ENCODE measurements around the gene IFI27L1. TPM values are rescaled to one million over a fixed set of nuclear protein-coding genes. Genes with fewer than 3 reads are reported as not detected.

Gene IFI27L1
- total and polyA plus RNA-seq, 2 of the 13 experiments (the other 11 are each of a cell fraction or from before 2014, with no cell fraction given): 11.9 to 19.0 TPM

DNA sequence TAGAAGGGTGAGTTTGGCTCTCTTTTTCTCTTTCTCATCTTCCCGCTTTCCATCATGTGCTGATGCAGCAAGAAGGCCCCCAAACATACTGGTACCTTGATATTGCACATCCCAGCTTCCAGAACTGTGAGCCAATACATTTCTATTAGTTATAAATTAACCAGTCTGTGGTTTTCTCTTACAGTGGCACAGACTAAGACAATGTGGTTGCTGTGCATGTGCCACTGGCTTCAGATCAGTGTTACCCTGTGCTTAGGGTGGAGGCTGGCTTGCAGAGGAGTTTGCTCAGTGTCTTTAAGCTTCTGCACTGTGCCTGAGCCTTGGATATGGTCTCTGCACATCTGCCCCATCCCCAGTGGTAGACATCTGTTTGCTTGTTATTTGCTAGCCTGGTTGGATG, 42.8 kb downstream of the IFI27L1 start (continued):
- TF ChIP-seq ZNF782 (CRISPR knock-in tag; IDR thresholded peaks at IDR 0.05; ENCODE audit: borderline replicate concordance): no peak
- TF ChIP-seq ZNF556 (CRISPR knock-in tag; IDR thresholded peaks at IDR 0.05; ENCODE audit: borderline replicate concordance): no peak

DNA sequence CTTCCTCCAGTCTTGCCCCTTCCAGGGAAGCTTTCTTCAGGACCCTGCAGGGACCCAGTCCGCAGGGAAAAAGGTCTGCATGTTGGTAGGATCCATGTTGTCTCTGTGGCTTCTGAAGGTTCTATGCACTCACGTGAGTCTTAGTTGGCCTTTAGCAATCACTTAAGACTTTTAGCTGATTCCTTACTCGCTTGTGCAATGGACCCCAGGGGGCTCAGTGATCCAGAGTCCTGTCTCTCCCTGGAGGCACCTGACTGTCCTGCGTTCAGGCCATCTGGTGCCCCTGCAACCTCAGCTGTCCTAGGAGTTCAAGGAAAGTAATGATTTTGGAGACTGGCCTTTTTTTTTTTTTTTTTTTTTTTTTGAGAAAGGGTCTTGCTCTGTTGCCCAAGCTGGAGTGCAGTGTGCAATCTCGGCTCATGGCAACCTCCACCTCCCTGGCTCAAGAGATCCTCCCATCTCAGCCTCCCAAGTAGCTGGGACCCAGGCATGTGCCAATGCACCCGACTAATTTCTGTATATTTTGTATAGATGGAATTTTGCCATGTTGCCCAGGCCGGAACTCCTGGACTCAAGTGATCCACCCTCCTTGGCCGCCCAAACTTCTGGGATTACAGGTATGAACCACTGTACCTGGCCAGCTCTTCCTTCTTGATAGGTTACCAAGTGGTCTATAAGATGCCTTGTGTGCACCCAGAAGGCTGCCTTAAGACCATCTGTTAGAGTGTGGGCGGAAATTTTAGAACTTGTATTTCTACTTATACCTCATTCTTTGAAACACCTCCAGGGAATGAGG, 43.7 kb downstream of the IFI27L1 start:
- no peaks in the 10 kb centered on the region for H3K36me3 ChIP-seq (replicated peaks in 1 of 2; ENCODE audit: control insufficient read depth in 1 of 2, insufficient read depth in 2 of 2, low read length in 2 of 2)
- ATAC-seq: no peak
- no peak overlapping the region for H2AFZ ChIP-seq (ENCODE audit: low read length)
- WGBS (ENCODE audit: low lambda C conversion rate): 40% methylated on average over 9 of the region's 9 CpGs
- peaks cover 2 to 33% of the 10 kb centered on the region in 2 experiments for H3K27me3 ChIP-seq (ENCODE audit: control insufficient read depth in 1 of 2, insufficient read depth in 2 of 2, low read length in 2 of 2)
- no peak overlapping the region for H3K4me3 ChIP-seq (replicated peaks in 1 of 3; ENCODE audit: insufficient read depth in 1 of 3, low read depth in 2 of 3, low read length in 3 of 3)
- intact Hi-C loops (cut with micrococcal nuclease; ENCODE audit: unreplicated experiment): loop anchor here (5.0 kb wide), 1 partner anchor 42 kb away; the partner anchor contains the start of genes DDX24 and IFI27L1
- H3K27ac ChIP-seq (ENCODE audit: extremely low read length, insufficient read depth, low read length): no peak overlapping the region
- TF ChIP-seq ZEB1 (IDR thresholded peaks at IDR 0.05; ENCODE audit: insufficient replicate concordance, low read depth) (no peak), ZSCAN20 (CRISPR knock-in tag; IDR thresholded peaks at IDR 0.05; ENCODE audit: borderline replicate concordance) (no peak), ZNF615 (CRISPR knock-in tag; IDR thresholded peaks at IDR 0.05; ENCODE audit: borderline replicate concordance) (no peak), CERS6 (CRISPR knock-in tag; IDR thresholded peaks at IDR 0.05) (no peak), SUZ12 (IDR thresholded peaks at IDR 0.05; ENCODE audit: low read depth, low read length) (no peak), ZNF446 (CRISPR knock-in tag; IDR thresholded peaks at IDR 0.05) (no peak), IRF2 (CRISPR knock-in tag; IDR thresholded peaks at IDR 0.05) (no peak), SATB2 (CRISPR knock-in tag; IDR thresholded peaks at IDR 0.05) (no peak), ZNF431 (CRISPR knock-in tag; IDR thresholded peaks at IDR 0.05; ENCODE audit: borderline replicate concordance, low read depth) (no peak), ZFP1 (CRISPR knock-in tag; IDR thresholded peaks at IDR 0.05) (no peak), BCL6 (CRISPR knock-in tag; IDR thresholded peaks at IDR 0.05) (no peak), ZSCAN9 (CRISPR knock-in tag; IDR thresholded peaks at IDR 0.05; ENCODE audit: borderline replicate concordance) (no peak), CTCF (CRISPR knock-in tag; IDR thresholded peaks at IDR 0.05) (no peak), REPIN1 (CRISPR knock-in tag; IDR thresholded peaks at IDR 0.05; ENCODE audit: borderline replicate concordance, low read depth) (no peak)
- no peak for FAIRE-seq
- ChIA-PET POLR2A (no interaction called here), CTCF (ENCODE audit: low intra/inter-chr PET ratio, low total read pairs) (no interaction called here)
- DNase-seq (ENCODE audit: low spot score): no peak
- peaks cover 23% of the 10 kb centered on the region for H3K4me1 ChIP-seq (ENCODE audit: insufficient read depth, low read length)
- H3K9me3 ChIP-seq (ENCODE audit: low read length): no peaks in the 10 kb centered on the region
- H3K9ac ChIP-seq (ENCODE audit: insufficient read depth, low read depth, low read length): no peak overlapping the region
- BruUV-seq (replicated peaks): no TSS peak
- H3K79me2 ChIP-seq (ENCODE audit: insufficient read depth, low read length): no peaks in the 10 kb centered on the region
- in situ Hi-C loops (cut with HindIII; ENCODE audit: extremely low pct_ligation_motif_present, low pct_unique_long_range_greater_than_20kb): no loop called here
- H4K20me1 ChIP-seq (ENCODE audit: insufficient read depth, low read length): no peaks in the 10 kb centered on the region
- H3K4me2 ChIP-seq (ENCODE audit: low read depth, low read length): peak overlapping the region; percentile 5; the same call in 1 of the 2 replicates
